ENCODE data around the gene CETN3. TPM values are rescaled to one million over a fixed set of nuclear protein-coding genes. Genes with fewer than 3 reads are reported as not detected.

CETN3 gene
- total and polyA plus RNA-seq, 2 experiments from 2014 or later, result 22.1 to 107 TPM

DNA sequence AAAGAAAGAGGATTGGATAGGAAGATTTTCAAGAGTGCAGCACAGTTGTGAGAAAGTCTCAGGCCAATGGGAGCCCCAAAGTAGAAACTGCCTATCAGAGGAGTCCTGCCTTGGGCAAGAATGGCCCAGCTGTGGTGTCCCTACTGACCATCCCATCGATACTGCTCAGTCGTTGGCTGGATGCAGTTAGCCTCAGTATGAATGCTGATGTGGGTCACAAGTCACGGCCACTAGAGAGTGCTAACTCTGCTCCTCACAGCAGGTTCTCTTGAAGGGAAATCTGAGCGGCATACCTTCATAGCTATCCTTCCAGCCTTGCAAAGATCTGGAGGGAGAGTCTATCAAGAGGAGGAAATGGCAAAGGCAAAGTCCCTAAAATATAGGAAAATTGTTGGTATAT, 11.6 kb upstream of the CETN3 start:
- Mint-ChIP-seq H3K4me3 (no peak overlapping the region), H3K4me1 (peaks cover 6% of the 10 kb centered on the region), H3K27me3 (ENCODE audit: insufficient read depth, low read depth, poor library complexity) (no peaks in the 10 kb centered on the region), H3K9me3 (no peaks in the 10 kb centered on the region), H3K36me3 (ENCODE audit: low read depth) (no peaks in the 10 kb centered on the region), H3K27ac (no peak overlapping the region)
- H4K20me1 ChIP-seq (replicated peaks; ENCODE audit: insufficient read depth), result no peaks in the 10 kb centered on the region
- H3K79me2 ChIP-seq (replicated peaks; ENCODE audit: insufficient read depth), result no peaks in the 10 kb centered on the region
- H3K4me1 ChIP-seq (ENCODE audit: insufficient read depth), result no peaks in the 10 kb centered on the region
- no peaks in the 10 kb centered on the region for H3K27me3 ChIP-seq (ENCODE audit: insufficient read depth)
- DNase-seq (ENCODE audit: low spot score), result peak; percentile 83
- no peak overlapping the region for H3K4me2 ChIP-seq
- no peak overlapping the region for H3K27ac ChIP-seq (ENCODE audit: low read depth)
- H3F3A ChIP-seq (replicated peaks; ENCODE audit: low read depth), result no peaks in the 10 kb centered on the region
- H3K4me3 ChIP-seq, result no peak overlapping the region
- ATAC-seq, result peak; percentile 100
- no peaks in the 10 kb centered on the region for H3K9me2 ChIP-seq (ENCODE audit: insufficient read depth)
- TF ChIP-seq, protein P1, sequence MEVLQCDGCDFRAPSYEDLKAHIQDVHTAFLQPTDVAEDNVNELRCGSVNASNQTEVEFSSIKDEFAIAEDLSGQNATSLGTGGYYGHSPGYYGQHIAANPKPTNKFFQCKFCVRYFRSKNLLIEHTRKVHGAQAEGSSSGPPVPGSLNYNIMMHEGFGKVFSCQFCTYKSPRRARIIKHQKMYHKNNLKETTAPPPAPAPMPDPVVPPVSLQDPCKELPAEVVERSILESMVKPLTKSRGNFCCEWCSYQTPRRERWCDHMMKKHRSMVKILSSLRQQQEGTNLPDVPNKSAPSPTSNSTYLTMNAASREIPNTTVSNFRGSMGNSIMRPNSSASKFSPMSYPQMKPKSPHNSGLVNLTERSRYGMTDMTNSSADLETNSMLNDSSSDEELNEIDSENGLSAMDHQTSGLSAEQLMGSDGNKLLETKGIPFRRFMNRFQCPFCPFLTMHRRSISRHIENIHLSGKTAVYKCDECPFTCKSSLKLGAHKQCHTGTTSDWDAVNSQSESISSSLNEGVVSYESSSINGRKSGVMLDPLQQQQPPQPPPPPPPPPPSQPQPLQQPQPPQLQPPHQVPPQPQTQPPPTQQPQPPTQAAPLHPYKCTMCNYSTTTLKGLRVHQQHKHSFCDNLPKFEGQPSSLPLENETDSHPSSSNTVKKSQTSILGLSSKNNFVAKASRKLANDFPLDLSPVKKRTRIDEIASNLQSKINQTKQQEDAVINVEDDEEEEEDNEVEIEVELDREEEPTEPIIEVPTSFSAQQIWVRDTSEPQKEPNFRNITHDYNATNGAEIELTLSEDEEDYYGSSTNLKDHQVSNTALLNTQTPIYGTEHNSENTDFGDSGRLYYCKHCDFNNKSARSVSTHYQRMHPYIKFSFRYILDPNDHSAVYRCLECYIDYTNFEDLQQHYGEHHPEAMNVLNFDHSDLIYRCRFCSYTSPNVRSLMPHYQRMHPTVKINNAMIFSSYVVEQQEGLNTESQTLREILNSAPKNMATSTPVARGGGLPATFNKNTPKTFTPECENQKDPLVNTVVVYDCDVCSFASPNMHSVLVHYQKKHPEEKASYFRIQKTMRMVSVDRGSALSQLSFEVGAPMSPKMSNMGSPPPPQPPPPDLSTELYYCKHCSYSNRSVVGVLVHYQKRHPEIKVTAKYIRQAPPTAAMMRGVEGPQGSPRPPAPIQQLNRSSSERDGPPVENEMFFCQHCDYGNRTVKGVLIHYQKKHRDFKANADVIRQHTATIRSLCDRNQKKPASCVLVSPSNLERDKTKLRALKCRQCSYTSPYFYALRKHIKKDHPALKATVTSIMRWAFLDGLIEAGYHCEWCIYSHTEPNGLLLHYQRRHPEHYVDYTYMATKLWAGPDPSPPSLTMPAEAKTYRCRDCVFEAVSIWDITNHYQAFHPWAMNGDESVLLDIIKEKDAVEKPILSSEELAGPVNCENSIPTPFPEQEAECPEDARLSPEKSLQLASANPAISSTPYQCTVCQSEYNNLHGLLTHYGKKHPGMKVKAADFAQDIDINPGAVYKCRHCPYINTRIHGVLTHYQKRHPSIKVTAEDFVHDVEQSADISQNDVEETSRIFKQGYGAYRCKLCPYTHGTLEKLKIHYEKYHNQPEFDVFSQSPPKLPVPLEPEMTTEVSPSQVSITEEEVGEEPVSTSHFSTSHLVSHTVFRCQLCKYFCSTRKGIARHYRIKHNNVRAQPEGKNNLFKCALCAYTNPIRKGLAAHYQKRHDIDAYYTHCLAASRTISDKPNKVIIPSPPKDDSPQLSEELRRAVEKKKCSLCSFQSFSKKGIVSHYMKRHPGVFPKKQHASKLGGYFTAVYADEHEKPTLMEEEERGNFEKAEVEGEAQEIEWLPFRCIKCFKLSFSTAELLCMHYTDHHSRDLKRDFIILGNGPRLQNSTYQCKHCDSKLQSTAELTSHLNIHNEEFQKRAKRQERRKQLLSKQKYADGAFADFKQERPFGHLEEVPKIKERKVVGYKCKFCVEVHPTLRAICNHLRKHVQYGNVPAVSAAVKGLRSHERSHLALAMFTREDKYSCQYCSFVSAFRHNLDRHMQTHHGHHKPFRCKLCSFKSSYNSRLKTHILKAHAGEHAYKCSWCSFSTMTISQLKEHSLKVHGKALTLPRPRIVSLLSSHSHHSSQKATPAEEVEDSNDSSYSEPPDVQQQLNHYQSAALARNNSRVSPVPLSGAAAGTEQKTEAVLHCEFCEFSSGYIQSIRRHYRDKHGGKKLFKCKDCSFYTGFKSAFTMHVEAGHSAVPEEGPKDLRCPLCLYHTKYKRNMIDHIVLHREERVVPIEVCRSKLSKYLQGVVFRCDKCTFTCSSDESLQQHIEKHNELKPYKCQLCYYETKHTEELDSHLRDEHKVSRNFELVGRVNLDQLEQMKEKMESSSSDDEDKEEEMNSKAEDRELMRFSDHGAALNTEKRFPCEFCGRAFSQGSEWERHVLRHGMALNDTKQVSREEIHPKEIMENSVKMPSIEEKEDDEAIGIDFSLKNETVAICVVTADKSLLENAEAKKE (CRISPR knock-in tag; IDR thresholded peaks at IDR 0.05), result 0 out of 2 replicates have a peak, but pooled peaks have one; percentile 55
- TF ChIP-seq, protein P2, sequence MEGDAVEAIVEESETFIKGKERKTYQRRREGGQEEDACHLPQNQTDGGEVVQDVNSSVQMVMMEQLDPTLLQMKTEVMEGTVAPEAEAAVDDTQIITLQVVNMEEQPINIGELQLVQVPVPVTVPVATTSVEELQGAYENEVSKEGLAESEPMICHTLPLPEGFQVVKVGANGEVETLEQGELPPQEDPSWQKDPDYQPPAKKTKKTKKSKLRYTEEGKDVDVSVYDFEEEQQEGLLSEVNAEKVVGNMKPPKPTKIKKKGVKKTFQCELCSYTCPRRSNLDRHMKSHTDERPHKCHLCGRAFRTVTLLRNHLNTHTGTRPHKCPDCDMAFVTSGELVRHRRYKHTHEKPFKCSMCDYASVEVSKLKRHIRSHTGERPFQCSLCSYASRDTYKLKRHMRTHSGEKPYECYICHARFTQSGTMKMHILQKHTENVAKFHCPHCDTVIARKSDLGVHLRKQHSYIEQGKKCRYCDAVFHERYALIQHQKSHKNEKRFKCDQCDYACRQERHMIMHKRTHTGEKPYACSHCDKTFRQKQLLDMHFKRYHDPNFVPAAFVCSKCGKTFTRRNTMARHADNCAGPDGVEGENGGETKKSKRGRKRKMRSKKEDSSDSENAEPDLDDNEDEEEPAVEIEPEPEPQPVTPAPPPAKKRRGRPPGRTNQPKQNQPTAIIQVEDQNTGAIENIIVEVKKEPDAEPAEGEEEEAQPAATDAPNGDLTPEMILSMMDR (conservative IDR thresholded peaks at IDR 0.05; ENCODE audit: low read depth in 2 of 2), result peak; percentile 44 to 79
- TF ChIP-seq EZH2 (IDR thresholded peaks at IDR 0.05; ENCODE audit: low read depth, unreplicated experiment), result no peak
- H2AFZ ChIP-seq, result 0 out of 2 replicates have a peak overlapping the region, but pooled peaks have one; percentile 8
- H3K36me3 ChIP-seq (ENCODE audit: insufficient read depth), result no peaks in the 10 kb centered on the region

DNA sequence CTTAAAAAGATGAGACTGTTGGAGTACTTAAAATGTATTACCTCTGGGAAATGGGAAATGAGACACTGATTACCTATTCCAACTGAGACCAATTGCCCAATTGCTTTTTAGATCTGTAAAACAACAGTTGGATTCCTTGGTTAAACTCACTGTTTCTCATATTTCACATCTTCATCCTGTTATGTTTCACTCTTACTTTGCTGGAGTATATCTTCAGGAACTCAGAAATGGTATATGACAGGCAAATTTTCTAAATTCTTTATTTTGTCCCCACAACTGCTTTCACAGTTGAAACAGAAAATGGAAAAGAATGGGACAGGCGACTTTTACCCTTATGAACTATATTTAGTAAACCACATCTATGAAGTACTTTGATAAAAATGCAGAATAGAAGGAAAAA, 8.7 kb upstream of the CETN3 start:
- no peaks in the 10 kb centered on the region for H3K79me2 ChIP-seq (replicated peaks; ENCODE audit: insufficient read depth)
- H3K9me2 ChIP-seq (ENCODE audit: insufficient read depth), result no peaks in the 10 kb centered on the region
- H3K4me3 ChIP-seq, result no peak overlapping the region
- H3K4me2 ChIP-seq, result no peak overlapping the region
- DNase-seq (ENCODE audit: low spot score) (no peak), ATAC-seq (no peak)
- no peaks in the 10 kb centered on the region for H3K36me3 ChIP-seq (ENCODE audit: insufficient read depth)
- Mint-ChIP-seq H3K4me1 (peaks cover 6% of the 10 kb centered on the region; the same call in 2 of the 3 replicates), H3K27me3 (ENCODE audit: insufficient read depth, low read depth, poor library complexity) (no peaks in the 10 kb centered on the region), H3K4me3 (no peak overlapping the region), H3K9me3 (no peaks in the 10 kb centered on the region), H3K36me3 (ENCODE audit: low read depth) (no peaks in the 10 kb centered on the region), H3K27ac (no peak overlapping the region)
- H2AFZ ChIP-seq, result no peak overlapping the region
- H3F3A ChIP-seq (replicated peaks; ENCODE audit: low read depth), result no peaks in the 10 kb centered on the region
- no peaks in the 10 kb centered on the region for H3K27me3 ChIP-seq (ENCODE audit: insufficient read depth)
- no peaks in the 10 kb centered on the region for H3K4me1 ChIP-seq (ENCODE audit: insufficient read depth)
- no peaks in the 10 kb centered on the region for H4K20me1 ChIP-seq (replicated peaks; ENCODE audit: insufficient read depth)
- H3K27ac ChIP-seq (ENCODE audit: low read depth), result no peak overlapping the region
- no peak for TF ChIP-seq NANOG (IDR thresholded peaks at IDR 0.05; ENCODE audit: borderline replicate concordance)
- TF ChIP-seq, protein P1 (CRISPR knock-in tag; IDR thresholded peaks at IDR 0.05), result no peak

All from GM23338 (cell line).